Neuron (in vitro differentiated cells): ENCODE data around the gene TNRC6B.
A peak's percentile ranks its signal among the peaks of the same experiment; 100 is the strongest.
"Not testable (repeated sequence)": the region's sequence is repeated elsewhere in the genome, so short reads cannot be mapped to it uniquely, and the experiment has no call there.

ENCODE experiments used
- H2AFZ ChIP-seq: one replicate; pipeline ENCODE4 v1.6.1; 2013; ENCODE audit warnings: low read depth, mild to moderate bottlenecking, inconsistent platforms, low read length, moderate library complexity
- H3K27me3 ChIP-seq: one replicate; pipeline ENCODE4 v1.6.1; 2013; ENCODE audit warnings: low read length; ENCODE audit not compliant: insufficient read depth
- H3K36me3 ChIP-seq: one replicate; pipeline ENCODE4 v1.6.1; 2013; ENCODE audit warnings: low read length; ENCODE audit not compliant: insufficient read depth
- H3K4me1 ChIP-seq: one replicate; pipeline ENCODE4 v1.6.1; 2013; ENCODE audit warnings: low read length; ENCODE audit not compliant: insufficient read depth
- H3K4me3 ChIP-seq: 2 replicates; pipeline ENCODE4 v1.5.1; 2013; ENCODE audit warnings: mild to moderate bottlenecking, low read length, moderate library complexity
- H3K9me3 ChIP-seq: one replicate; pipeline ENCODE4 v1.6.1; 2013; ENCODE audit warnings: low read length

Gene TNRC6B

DNA sequence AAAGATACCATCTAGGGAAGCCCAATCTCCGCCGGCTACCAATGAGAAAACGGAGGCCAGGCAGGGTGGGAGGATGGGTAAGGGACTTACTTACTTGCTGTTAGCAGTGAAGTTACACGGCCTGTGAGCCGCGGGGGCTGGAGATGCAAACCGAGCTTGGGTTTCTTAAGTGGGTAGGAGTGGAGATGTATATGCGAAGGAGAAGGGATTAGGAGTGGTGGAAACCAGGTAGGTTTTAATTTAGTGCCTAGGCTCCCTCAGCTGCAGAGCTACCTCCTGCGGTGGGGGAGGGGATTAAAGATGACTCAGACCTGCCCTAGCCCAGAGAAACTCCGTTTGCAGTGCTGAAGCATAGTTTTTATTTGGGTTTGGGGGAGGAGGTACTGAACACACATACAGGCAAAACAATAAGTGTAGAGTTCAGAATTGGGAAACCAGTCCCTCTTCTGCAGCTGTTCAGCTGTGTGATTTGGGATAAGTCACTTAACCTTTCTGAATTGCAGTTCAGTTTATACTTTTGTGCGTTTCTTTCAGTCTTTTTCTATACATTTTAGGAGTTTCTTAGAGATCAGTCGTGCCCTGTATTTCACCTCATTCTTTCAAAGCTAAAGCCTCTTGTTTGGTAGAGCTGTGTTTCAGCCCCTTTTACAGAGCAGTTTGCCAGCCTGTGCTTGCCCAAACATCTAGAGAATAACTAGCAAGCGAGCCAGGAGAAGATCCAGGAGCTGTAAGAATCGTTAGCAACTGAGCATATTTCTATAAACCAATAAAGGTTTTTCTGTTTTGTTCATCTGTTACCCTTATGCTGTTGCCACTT lies 596 bp upstream of the TNRC6B start:
- Histone ChIP-seq H3K4me3 (peak overlapping the region; percentile 97), H3K4me1 (peaks cover 38% of the 10 kb centered on the region), H3K9me3 (no peaks in the 10 kb centered on the region), H3K27me3 (no peaks in the 10 kb centered on the region), H3K36me3 (no peaks in the 10 kb centered on the region), H2AFZ (peak overlapping the region; percentile 18)

DNA sequence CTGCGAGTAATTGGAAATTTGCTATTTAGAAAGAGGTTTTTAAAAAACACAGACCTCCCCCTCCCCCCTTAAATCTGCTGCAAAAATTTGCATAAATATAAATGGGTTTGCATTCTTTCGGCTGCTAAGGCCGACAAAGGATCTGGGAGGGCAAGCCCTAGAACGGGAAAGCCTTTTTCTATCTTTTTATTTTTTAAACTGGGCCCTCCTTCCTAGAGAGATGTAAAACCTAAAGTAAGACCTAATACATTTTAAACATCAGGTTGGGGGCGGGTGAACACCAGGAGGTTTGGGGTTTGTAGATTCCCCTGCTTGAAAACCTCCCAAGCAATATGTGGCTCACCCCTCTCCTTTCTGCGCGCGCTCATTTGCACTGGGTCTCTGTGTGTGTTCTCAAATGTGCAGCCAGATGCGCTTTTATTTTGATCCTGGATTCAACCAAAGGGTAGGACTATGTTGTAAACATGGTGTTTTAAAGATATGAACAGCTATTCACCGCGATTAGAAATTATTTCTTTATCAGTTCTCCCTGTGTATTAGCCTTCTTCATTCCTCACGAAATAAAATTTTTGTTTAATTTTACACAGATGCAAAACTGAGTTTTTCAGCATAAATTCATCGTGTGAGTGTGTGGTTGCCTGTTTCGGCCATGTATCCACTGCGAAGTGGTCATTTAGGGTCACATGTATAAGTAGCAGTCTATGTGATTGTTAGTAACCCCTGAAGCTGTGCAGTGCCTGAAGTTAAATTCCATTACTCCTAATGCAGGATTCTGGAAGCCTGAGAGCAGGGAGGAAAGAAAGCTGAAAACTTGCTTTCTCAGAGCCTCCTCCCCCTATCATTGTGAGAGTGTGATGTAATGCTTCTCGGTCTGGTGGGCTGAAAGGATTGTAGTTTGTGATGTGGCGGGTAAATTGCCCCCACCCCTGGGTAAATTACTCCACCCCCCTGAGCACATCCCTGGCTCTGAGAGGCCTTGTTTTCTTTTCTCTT lies 988 bp downstream of the TNRC6B start:
- H3K4me3 ChIP-seq, result peak overlapping the region; percentile 97
- H3K4me1 ChIP-seq, result peaks cover 52% of the 10 kb centered on the region
- no peak overlapping the region for H2AFZ ChIP-seq
- no peaks in the 10 kb centered on the region for H3K9me3 ChIP-seq
- no peaks in the 10 kb centered on the region for H3K36me3 ChIP-seq
- no peaks in the 10 kb centered on the region for H3K27me3 ChIP-seq

DNA sequence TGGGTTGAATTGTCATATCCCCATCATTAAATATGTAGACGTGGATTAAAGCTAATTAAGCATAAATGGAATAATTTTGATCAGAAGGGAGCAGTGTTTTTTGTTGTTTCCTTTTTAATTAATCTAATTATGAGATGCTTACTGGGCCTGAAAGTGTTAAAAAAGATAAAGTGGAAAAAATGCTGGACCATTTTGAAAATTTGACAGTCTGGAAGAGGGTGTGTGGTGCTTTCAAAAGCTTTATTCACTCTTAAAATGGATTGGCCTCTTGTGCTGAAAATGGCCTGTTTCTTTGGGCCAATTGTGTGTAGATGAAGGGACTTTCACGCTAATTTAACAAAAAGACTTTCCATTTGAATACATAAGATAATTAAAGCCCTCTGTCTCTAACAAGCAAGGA lies 1.8 kb downstream of the TNRC6B start:
- Histone ChIP-seq H3K9me3 (no peaks in the 10 kb centered on the region), H3K27me3 (no peaks in the 10 kb centered on the region), H2AFZ (no peak overlapping the region), H3K4me1 (peaks cover 55% of the 10 kb centered on the region), H3K36me3 (no peaks in the 10 kb centered on the region), H3K4me3 (peak overlapping the region; percentile 97)

DNA sequence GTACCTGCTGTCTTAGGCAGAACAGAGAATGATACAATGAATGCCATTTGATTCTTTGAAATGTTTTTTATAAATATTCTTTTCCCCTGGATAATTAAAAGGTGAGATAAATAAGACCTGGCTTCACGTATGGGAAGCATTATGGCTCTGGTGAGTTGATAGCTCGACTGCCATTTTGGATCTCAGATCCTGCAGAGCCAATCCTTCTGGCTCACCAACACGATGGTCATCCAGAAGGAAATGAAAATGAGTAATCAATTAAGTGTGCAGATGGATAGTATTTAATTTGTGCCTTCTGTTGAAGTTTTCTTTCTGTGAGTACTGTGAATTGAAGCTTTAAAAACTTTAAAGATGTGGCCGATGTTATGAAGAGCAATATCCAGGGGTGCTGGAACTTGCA lies 2.7 kb downstream of the TNRC6B start:
- peaks cover 52% of the 10 kb centered on the region for H3K4me1 ChIP-seq
- peak overlapping the region; percentile 97 for H3K4me3 ChIP-seq
- no peaks in the 10 kb centered on the region for H3K9me3 ChIP-seq
- no peak overlapping the region for H2AFZ ChIP-seq
- H3K36me3 ChIP-seq, result no peaks in the 10 kb centered on the region
- H3K27me3 ChIP-seq, result no peaks in the 10 kb centered on the region

DNA sequence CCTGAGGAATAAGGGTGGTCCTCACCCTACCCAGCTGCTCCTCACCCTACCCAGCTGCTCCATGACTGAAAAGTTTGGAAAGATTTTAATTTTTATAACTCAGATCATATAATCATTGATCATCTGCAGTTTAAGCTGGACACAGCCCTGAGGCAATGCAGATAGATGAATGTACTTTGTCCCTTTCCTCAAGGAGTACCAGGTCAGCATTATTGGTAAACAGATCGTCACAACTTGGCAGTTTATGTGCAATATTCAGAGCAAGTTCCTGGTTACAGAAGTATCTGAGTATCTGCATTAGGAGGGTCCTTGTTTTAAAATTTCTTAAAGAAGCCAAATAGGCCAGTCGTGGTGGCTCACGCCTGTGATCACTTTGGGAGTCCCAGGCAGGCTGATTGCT lies 3.6 kb downstream of the TNRC6B start:
- Histone ChIP-seq H3K9me3 (no peaks in the 10 kb centered on the region), H3K27me3 (no peaks in the 10 kb centered on the region), H3K4me3 (no peak overlapping the region), H3K4me1 (peaks cover 45% of the 10 kb centered on the region), H2AFZ (no peak overlapping the region), H3K36me3 (no peaks in the 10 kb centered on the region)

DNA sequence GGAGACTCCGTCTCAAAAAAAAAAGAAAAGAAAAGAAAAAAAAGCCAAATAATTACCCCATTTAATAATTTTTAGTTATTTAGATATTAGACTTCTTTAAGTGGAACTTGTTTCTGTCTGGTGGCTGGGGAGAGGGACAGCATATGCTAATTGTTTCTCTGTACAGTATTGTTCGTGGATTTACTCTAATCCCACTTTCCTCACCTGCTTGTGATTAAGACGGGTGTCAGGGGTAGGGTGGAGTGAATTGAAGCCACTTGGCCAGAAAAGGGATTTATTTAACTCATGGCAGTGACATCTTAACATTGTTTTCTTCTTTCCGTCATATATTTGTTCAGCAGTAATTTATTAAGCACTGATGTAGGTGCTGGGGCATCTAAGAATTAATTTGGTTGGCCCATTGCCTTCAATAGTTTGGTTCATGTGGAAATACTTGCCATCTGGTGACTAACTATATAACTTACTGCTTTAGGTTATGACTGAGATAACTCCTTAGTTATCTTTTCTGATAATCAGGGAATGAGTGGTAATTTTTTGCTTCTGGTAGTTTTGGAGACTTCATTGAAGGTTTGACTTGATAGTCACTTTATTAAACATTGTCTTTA lies 4.6 kb downstream of the TNRC6B start:
- no peaks in the 10 kb centered on the region for H3K36me3 ChIP-seq
- H3K9me3 ChIP-seq, result peaks cover 1% of the 10 kb centered on the region
- H2AFZ ChIP-seq, result no peak overlapping the region
- H3K4me1 ChIP-seq, result peaks cover 35% of the 10 kb centered on the region
- H3K27me3 ChIP-seq, result no peaks in the 10 kb centered on the region
- H3K4me3 ChIP-seq, result peak overlapping the region; percentile 1

DNA sequence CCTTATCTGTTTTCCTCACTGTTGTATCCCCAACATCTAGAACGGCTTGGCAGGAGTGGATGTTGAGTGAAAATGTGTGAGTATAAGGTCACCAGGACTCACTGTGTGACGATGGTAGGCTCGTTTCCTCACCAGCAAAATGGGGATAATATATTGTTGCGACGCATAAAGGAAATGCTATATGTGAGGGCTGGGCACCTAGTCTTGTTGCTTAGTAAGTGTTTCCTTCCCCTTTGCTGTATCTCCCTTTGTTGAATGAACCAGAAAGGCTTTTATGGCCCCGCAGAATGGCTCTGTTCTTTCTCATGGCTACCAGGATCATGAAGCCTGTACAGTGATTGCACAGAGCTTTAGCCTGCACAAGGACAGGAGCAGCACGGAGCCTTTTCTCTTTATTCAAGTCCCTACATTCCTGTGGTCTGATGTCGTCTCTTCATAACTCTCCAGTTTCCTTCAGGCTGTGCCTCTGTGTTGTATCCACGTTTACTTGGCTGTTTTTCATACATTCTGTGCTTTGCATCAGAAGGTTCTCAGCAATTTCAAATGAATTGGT lies 5.4 kb downstream of the TNRC6B start:
- no peaks in the 10 kb centered on the region for H3K36me3 ChIP-seq
- H3K4me1 ChIP-seq, result peaks cover 33% of the 10 kb centered on the region
- no peak overlapping the region for H2AFZ ChIP-seq
- peak overlapping the region; percentile 1 for H3K4me3 ChIP-seq
- H3K9me3 ChIP-seq, result peaks cover 3% of the 10 kb centered on the region
- no peaks in the 10 kb centered on the region for H3K27me3 ChIP-seq

DNA sequence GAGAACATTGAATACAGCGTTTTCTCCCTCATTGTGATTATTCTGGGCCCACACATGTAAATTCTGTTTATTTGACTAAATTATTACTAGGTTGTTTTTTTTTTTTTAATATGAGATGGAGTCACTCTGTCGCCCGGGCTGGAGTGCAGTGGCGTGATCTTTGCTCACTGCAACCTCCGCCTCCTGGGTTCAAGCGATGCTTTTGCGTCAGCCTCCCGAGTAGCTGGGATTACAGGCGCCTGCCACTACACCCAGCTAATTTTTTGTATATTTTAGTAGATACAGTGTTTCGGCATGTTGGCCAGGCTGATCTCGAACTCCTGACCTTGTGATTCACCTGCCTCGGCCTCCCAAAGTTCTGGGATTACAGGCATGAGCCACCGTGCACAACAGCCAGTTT lies 5.9 kb downstream of the TNRC6B start:
- not testable (repeated sequence) for H3K36me3 ChIP-seq, H3K4me3 ChIP-seq, H3K9me3 ChIP-seq, H2AFZ ChIP-seq, H3K27me3 ChIP-seq
- peaks cover 33% of the 10 kb centered on the region for H3K4me1 ChIP-seq

DNA sequence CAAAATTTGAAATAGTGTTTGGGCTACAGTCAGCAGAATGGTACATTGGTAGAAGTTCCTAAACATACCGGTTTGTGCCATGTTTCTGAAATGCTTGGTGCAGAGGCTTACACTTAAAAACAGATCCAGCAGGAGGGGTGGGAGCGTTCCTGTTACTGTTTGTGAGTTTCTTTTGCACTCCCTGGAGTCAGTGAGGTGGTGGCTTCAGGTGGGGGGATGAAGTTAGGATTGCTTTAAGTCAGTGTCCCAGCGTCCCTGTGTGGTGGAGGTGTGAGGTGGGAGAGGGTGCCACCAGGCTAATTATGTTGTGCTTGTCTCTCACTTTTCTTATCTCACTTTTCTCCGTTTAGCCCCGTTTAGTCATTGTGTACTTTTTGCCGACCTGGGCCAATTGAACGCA lies 9.7 kb downstream of the TNRC6B start:
- H3K4me3 ChIP-seq, result no peak overlapping the region

DNA sequence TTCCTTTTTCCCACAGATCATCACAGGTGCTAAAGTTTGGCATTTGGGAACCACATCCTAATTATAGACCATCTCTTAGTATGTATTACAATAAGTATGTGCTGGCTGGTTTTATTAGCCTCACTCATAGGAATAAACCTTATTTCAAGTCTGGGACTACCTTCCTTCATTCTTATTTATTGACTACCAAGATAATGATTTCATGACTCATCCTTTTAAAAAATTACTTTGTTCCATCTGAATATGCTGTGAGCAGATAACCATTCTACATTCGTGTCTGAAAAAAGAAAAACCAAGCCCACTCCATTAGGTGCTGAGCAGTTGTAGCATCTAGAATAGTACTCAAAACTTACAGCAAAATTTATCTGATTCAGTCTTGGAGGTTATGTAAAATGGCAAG lies 12.3 kb downstream of the TNRC6B start:
- peaks cover 5% of the 10 kb centered on the region for H3K9me3 ChIP-seq
- H3K36me3 ChIP-seq, result peaks cover 11% of the 10 kb centered on the region
- H3K4me1 ChIP-seq, result peaks cover 18% of the 10 kb centered on the region
- no peak overlapping the region for H3K4me3 ChIP-seq
- no peaks in the 10 kb centered on the region for H3K27me3 ChIP-seq
- H2AFZ ChIP-seq, result no peak overlapping the region

More for the DNA sequence above, 9.7 kb downstream of the TNRC6B start:
- peaks cover 14% of the 10 kb centered on the region for H3K4me1 ChIP-seq
- H3K36me3 ChIP-seq, result peaks cover 7% of the 10 kb centered on the region
- no peak overlapping the region for H2AFZ ChIP-seq
- H3K27me3 ChIP-seq, result no peaks in the 10 kb centered on the region
- H3K9me3 ChIP-seq, result peaks cover 5% of the 10 kb centered on the region

DNA sequence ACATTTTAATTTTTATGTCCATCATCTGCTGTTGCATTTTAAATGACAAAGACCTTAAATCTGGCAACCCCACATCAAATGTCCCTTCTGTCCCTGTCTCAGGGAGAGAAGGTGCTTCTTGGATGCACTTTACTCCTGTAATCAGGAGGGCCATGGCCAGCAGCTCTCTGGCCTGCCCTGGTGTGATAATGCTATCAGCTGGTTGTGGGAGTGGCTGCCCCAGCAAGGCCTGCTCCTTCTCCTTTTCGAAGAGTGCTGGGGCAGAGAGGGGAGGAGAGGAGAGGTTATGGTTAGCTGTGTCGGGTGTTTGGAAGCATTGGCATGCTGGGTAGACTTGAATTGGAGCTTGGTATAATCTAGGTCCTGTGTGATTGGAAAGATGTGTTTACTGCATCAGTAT lies 12.8 kb downstream of the TNRC6B start:
- Histone ChIP-seq H3K4me3 (no peak overlapping the region), H3K27me3 (no peaks in the 10 kb centered on the region), H3K4me1 (peaks cover 18% of the 10 kb centered on the region), H3K36me3 (peaks cover 11% of the 10 kb centered on the region), H3K9me3 (peaks cover 5% of the 10 kb centered on the region), H2AFZ (no peak overlapping the region)

DNA sequence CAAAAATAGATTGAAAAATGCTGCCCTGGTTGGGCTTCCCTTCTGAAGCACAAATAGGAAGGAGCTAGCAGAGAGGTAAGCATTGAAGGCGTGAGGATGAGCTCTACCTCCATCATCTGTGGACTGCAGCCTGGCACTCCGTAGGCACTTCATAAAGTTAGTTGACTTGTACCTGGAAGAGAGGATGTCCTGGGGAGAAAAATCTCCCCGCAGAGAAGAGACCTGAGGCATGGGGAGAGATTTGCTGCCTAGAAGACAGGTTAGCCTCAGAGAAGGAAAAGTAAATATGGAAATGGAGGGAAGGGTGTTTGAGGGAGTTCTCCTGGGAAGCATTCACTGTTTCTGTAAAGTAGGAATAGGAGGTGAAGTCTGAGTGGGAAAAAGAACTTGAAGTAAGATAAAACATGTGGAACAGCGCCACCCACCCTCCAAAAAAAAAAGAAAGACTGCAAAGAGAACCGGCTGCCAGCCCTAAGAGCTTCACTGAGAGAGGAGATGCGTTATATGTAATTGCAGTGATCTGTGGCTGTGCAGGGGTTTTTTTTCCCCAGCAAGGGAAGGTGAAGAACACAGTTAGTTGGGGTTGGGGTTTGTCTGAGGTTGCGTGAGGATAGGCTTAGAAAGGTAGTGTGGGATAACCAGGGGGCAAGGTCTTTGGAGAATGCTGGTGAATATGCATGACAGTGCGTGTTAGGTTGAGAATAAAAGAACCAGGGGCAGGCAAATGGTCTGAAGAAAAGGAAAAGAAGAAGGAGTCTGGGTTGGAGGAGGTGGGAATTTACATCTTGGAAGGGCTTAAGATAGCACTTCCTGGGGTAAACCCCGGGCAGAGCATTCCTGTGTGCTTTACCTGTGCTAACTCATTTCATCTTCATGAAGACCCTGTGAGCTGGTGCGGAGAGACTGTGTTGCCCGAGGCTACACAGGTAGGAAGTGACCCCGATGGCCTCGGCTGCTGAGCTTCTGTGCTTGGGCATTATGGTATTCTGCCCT lies 16.0 kb downstream of the TNRC6B start:
- Histone ChIP-seq H3K9me3 (no peaks in the 10 kb centered on the region), H3K4me3 (no peak overlapping the region), H3K4me1 (peaks cover 31% of the 10 kb centered on the region), H3K36me3 (peaks cover 11% of the 10 kb centered on the region), H2AFZ (no peak overlapping the region), H3K27me3 (no peaks in the 10 kb centered on the region)
